B cell (primary cell): ENCODE results near the gene GABRB2. TPM values are rescaled to one million over a fixed set of nuclear protein-coding genes. Genes with fewer than 3 reads are reported as not detected.

Experiments
- ATAC-seq: fragments of 200-7000 bp; cut with Tn5 transposase; one replicate; pipeline ENCODE4 v1.10.0; 2021; ENCODE audit warnings: low read depth, mild to moderate bottlenecking, moderate number of reproducible peaks, moderate library complexity
- CTCF ChIA-PET: fragments of 350-600 bp; sonication (Branson Sonifier 250); formaldehyde crosslinking; loops from one replicate; lab custom pipeline; 2021; ENCODE audit warnings: antibody characterized with exemption, inconsistent platforms; lab: Charles Lee
- POLR2A ChIA-PET: fragments of 350-600 bp; sonication (Branson Sonifier 250); formaldehyde crosslinking; loops from one replicate; lab custom pipeline; 2021; ENCODE audit warnings: antibody characterized with exemption; lab: Charles Lee
- DNase-seq: peaks from one replicate; pipeline ENCODE4 v3.0.0; 2013
- H2AFZ ChIP-seq: 2 replicates; pipeline ENCODE4 v1.6.1; 2012; ENCODE audit warnings: mild to moderate bottlenecking, low read depth, low read length; ENCODE audit not compliant: insufficient read depth, poor library complexity, severe bottlenecking
- H3K27ac ChIP-seq, 2 donors: 1 replicate in 1 of 2; 2 replicates in 1 of 2; pipeline ENCODE4 v1.5.1; 2012 to 2013; ENCODE audit warnings: low read length in 2 of 2, mild to moderate bottlenecking in 2 of 2, moderate library complexity in 1 of 2
- H3K27me3 ChIP-seq, 4 experiments: fragments of 200-600 bp in 1 of 4; sonication (generic) in 1 of 4; replicated peaks in 1 of 4; 1 replicate in 2 of 4; 2 replicates in 2 of 4; pipeline versions ENCODE4 v1.6.1 to v1.7.0; 2013 to 2016; ENCODE audit warnings: low read length in 3 of 4, mild to moderate bottlenecking in 2 of 4, mixed read lengths in 1 of 4, moderate library complexity in 1 of 4; ENCODE audit not compliant: insufficient read depth in 4 of 4, control insufficient read depth in 3 of 4; ENCODE audit errors: control extremely low read depth in 1 of 4
- H3K36me3 ChIP-seq, 2 experiments: replicated peaks in 1 of 2; 1 replicate in 1 of 2; 2 replicates in 1 of 2; pipeline versions ENCODE4 v1.6.1 to v1.7.1; 2013; ENCODE audit warnings: low read length in 1 of 2; ENCODE audit not compliant: insufficient read depth in 2 of 2, control insufficient read depth in 1 of 2; ENCODE audit errors: control extremely low read depth in 1 of 2, extremely low read depth in 1 of 2
- H3K4me1 ChIP-seq, 2 donors: fragments of 200-600 bp in 1 of 2; sonication (generic) in 1 of 2; 1 replicate in 1 of 2; 2 replicates in 1 of 2; pipeline versions ENCODE4 v1.5.1 to v1.6.1; 2013 to 2017; ENCODE audit warnings: low read length in 2 of 2; ENCODE audit not compliant: control insufficient read depth in 2 of 2, insufficient read depth in 2 of 2
- H3K4me2 ChIP-seq: replicated peaks from 2 replicates; pipeline ENCODE3; 2012; ENCODE audit warnings: mild to moderate bottlenecking, low read depth, low read length; ENCODE audit not compliant: poor library complexity, severe bottlenecking
- H3K4me3 ChIP-seq, 5 experiments: fragments of 200-600 bp in 1 of 5; sonication (generic) in 1 of 5; 1 replicate in 3 of 5; 2 replicates in 2 of 5; pipeline versions ENCODE4 v1.5.1 to v1.7.0; 2011 to 2016; ENCODE audit warnings: low read length in 4 of 5, mild to moderate bottlenecking in 4 of 5, low read depth in 2 of 5, control low read depth in 1 of 5, moderate library complexity in 1 of 5; ENCODE audit not compliant: insufficient read depth in 1 of 5; ENCODE audit errors: control extremely low read depth in 1 of 5, extremely low read depth in 1 of 5
- H3K79me2 ChIP-seq: fragments of 200-600 bp; sonication (generic); one replicate; pipeline ENCODE4 v1.6.0; 2016; ENCODE audit warnings: low read length; ENCODE audit not compliant: control insufficient read depth, insufficient read depth
- H3K9ac ChIP-seq: fragments of 200-600 bp; sonication (generic); 2 replicates; pipeline ENCODE4 v1.6.1; 2017; ENCODE audit warnings: mild to moderate bottlenecking, low read length, moderate library complexity
- H3K9me3 ChIP-seq, 3 donors: one replicate each; pipeline versions ENCODE4 v1.6.1 to v1.7.1; 2013; ENCODE audit warnings: low read length in 2 of 3; ENCODE audit not compliant: control insufficient read depth in 2 of 3, insufficient read depth in 1 of 3; ENCODE audit errors: control extremely low read depth in 1 of 3
- H4K20me1 ChIP-seq: 2 replicates; pipeline ENCODE4 v1.6.0; 2012; ENCODE audit warnings: mild to moderate bottlenecking, low read length; ENCODE audit not compliant: insufficient read depth, control insufficient read depth, poor library complexity, severe bottlenecking
- H3K27ac Mint-ChIP-seq: one replicate; pipeline ENCODE4 v1.8.0; 2021; ENCODE audit warnings: mixed read lengths
- H3K27me3 Mint-ChIP-seq: one replicate; pipeline ENCODE4 v1.8.0; 2021; ENCODE audit warnings: mixed read lengths
- H3K4me1 Mint-ChIP-seq: one replicate; pipeline ENCODE4 v1.8.0; 2021; ENCODE audit warnings: mixed read lengths
- H3K4me3 Mint-ChIP-seq: one replicate; pipeline ENCODE4 v1.8.0; 2021; ENCODE audit warnings: mixed read lengths
- H3K9me3 Mint-ChIP-seq: one replicate; pipeline ENCODE4 v1.8.0; 2022; ENCODE audit warnings: mixed read lengths; ENCODE audit not compliant: insufficient read depth
- EZH2 ChIP-seq: IDR thresholded peaks from 2 replicates; pipeline ENCODE4 v1.6.1; 2012; ENCODE audit warnings: borderline replicate concordance, low read depth, mild to moderate bottlenecking, moderate library complexity, low read length; ENCODE audit not compliant: insufficient read depth, poor library complexity, severe bottlenecking
- intact Hi-C: fragments of 100-400 bp; cut with micrococcal nuclease; formaldehyde crosslinking; loops from one replicate; pipeline ENCODE4 v1.10.0; 2022
- polyA plus RNA-seq: library from polyadenylated mRNA; depleted of rRNA; stranded (reverse); fragments of >200 nt; gene quantifications from 2 replicates; pipeline ENCODE4 v1.2.3, GENCODE V29; 2012
- total RNA-seq, 2 donors: library from RNA; stranded (reverse); fragments of 120-200 nt in 1 of 2; gene quantifications; 1 replicate in 1 of 2; 2 replicates in 1 of 2; pipeline versions ENCODE4 v1.2.3 to v1.2.4, GENCODE V29; 2013 to 2022
- TF ChIP-seq, protein P1 (sequence below): fragments of 200-600 bp; IDR thresholded peaks from one replicate; pipeline ENCODE4 v1.8.0; 2022; ENCODE audit warnings: antibody characterized with exemption, mild to moderate bottlenecking

GABRB2 gene
- total and polyA plus RNA-seq, 2 donors (not counting 1 experiment from before 2014, with no cell fraction given): 0.15 to 0.16 TPM

DNA sequence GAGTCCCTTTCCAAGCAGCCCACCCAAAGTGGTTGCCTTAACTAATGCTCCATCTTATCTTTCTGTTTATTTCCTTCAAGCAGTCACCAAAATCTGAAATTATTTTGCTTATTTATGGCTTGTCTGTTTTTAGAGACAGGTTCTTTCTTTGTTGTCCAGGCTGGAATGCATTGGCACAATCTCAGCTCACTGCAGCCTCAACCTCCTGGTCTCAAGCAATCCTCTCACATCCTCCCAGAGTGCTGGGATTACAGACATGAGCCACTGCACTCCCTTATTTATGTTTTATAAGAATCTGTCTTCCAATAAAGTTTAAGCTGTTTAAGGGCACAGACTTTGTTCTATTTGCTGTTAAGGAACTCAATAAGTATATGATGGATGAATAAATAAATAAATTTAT is 133.7 kb downstream of the GABRB2 start:
- intact Hi-C loops: no loop called here
- Histone ChIP-seq H3K9ac (no peak overlapping the region), H3K36me3 (no peaks in the 10 kb centered on the region), H3K4me2 (no peak overlapping the region), H3K9me3 (no peaks in the 10 kb centered on the region), H3K27me3 (no peaks in the 10 kb centered on the region), H2AFZ (no peak overlapping the region), H3K79me2 (no peaks in the 10 kb centered on the region), H3K27ac (no peak overlapping the region), H3K4me1 (no peaks in the 10 kb centered on the region), H3K4me3 (no peak overlapping the region), H4K20me1 (no peaks in the 10 kb centered on the region)
- POLR2A ChIA-PET: no interaction called here
- Mint-ChIP-seq H3K27ac (no peak overlapping the region), H3K4me3 (no peak overlapping the region), H3K4me1 (no peaks in the 10 kb centered on the region), H3K9me3 (no peaks in the 10 kb centered on the region), H3K27me3 (no peaks in the 10 kb centered on the region)
- ATAC-seq (no peak), DNase-seq (no peak)
- no peak for TF ChIP-seq EZH2
- CTCF ChIA-PET: no interaction called here

- Histone ChIP-seq H2AFZ (no peak overlapping the region), H3K36me3 (no peaks in the 10 kb centered on the region), H3K9ac (no peak overlapping the region), H3K9me3 (no peaks in the 10 kb centered on the region), H3K4me3 (no peak overlapping the region), H4K20me1 (no peaks in the 10 kb centered on the region), H3K27me3 (no peaks in the 10 kb centered on the region), H3K79me2 (no peaks in the 10 kb centered on the region), H3K4me2 (no peak overlapping the region), H3K27ac (no peak overlapping the region), H3K4me1 (no peaks in the 10 kb centered on the region)
- DNase-seq: no peak
- H3K4me1 Mint-ChIP-seq: no peaks in the 10 kb centered on the region
- intact Hi-C loops: no loop called here
- ChIA-PET POLR2A (no interaction called here), CTCF (no interaction called here)
- H3K27me3 Mint-ChIP-seq: no peaks in the 10 kb centered on the region
- H3K27ac Mint-ChIP-seq: no peak overlapping the region
- TF ChIP-seq, protein P1, sequence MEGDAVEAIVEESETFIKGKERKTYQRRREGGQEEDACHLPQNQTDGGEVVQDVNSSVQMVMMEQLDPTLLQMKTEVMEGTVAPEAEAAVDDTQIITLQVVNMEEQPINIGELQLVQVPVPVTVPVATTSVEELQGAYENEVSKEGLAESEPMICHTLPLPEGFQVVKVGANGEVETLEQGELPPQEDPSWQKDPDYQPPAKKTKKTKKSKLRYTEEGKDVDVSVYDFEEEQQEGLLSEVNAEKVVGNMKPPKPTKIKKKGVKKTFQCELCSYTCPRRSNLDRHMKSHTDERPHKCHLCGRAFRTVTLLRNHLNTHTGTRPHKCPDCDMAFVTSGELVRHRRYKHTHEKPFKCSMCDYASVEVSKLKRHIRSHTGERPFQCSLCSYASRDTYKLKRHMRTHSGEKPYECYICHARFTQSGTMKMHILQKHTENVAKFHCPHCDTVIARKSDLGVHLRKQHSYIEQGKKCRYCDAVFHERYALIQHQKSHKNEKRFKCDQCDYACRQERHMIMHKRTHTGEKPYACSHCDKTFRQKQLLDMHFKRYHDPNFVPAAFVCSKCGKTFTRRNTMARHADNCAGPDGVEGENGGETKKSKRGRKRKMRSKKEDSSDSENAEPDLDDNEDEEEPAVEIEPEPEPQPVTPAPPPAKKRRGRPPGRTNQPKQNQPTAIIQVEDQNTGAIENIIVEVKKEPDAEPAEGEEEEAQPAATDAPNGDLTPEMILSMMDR: no peak
- TF ChIP-seq EZH2: no peak
- H3K9me3 Mint-ChIP-seq: no peaks in the 10 kb centered on the region
- no peak overlapping the region for H3K4me3 Mint-ChIP-seq
- no peak for ATAC-seq
Observed at GRCh38 chr5:161411156-161411555, 135.4 kb downstream of the GABRB2 start.
